Fibroblast of upper back skin (primary cell): Measurements from ENCODE around the gene NOXA1.
"Not testable (repeated sequence)": the region's sequence is repeated elsewhere in the genome, so short reads cannot be mapped to it uniquely, and the experiment has no call there.

Source experiments
- DNase-seq: peaks from one replicate; pipeline ENCODE4 v3.0.0-alpha.2; 2013

The NOXA1 gene

GRCh38 chr9:137456864-137457405 is 33.7 kb downstream of the NOXA1 start:
- DNase-seq: no peak

- no peak for DNase-seq
Observed at GRCh38 chr9:137457406-137458193, 34.4 kb downstream of the NOXA1 start.

- DNase-seq: no peak
Observed at GRCh38 chr9:137458194-137459151, 35.3 kb downstream of the NOXA1 start.

- DNase-seq: peak; percentile 91
Observed at GRCh38 chr9:137459152-137459600, 36.0 kb downstream of the NOXA1 start, which contains the start of gene NSMF. Gene NSMF (minus strand): TSS chr9:137459334. CDS start chr9:137459102, 232 bp downstream.

GRCh38 chr9:137459601-137460362 is 36.6 kb downstream of the NOXA1 start:
- DNase-seq: no peak

GRCh38 chr9:137460363-137461315 is 37.4 kb downstream of the NOXA1 start:
- DNase-seq: no peak

GRCh38 chr9:137461316-137461662 is 38.1 kb downstream of the NOXA1 start:
- DNase-seq: no peak

- DNase-seq: no peak
Observed at GRCh38 chr9:137461663-137462395, 38.6 kb downstream of the NOXA1 start.

GRCh38 chr9:137462396-137462985 is 39.3 kb downstream of the NOXA1 start:
- DNase-seq: no peak

GRCh38 chr9:137462986-137463930 is 40.1 kb downstream of the NOXA1 start:
- DNase-seq: no peak

GRCh38 chr9:137463931-137464290 is 40.7 kb downstream of the NOXA1 start:
- DNase-seq: no peak

- DNase-seq: no peak
Observed at GRCh38 chr9:137464291-137464999, 41.3 kb downstream of the NOXA1 start.

GRCh38 chr9:137465000-137465719 is 42.0 kb downstream of the NOXA1 start:
- DNase-seq: no peak

- no peak for DNase-seq
Observed at GRCh38 chr9:137465720-137466388, 42.7 kb downstream of the NOXA1 start.

GRCh38 chr9:137466389-137467085 is 43.3 kb downstream of the NOXA1 start:
- not testable (repeated sequence) for DNase-seq

GRCh38 chr9:137467161-137467581 is 44.0 kb downstream of the NOXA1 start:
- no peak for DNase-seq
